GF-D8 (cell line): ENCODE results near the gene MTA2.
A peak's percentile ranks its signal among the peaks of the same experiment; 100 is the strongest.
"Not testable (repeated sequence)": the region's sequence is repeated elsewhere in the genome, so short reads cannot be mapped to it uniquely, and the experiment has no call there.

Experiments used
- DNase-seq: peaks from one replicate; lab custom pipeline; 2025; lab: John Stamatoyannopoulos, UW

The MTA2 gene

DNA sequence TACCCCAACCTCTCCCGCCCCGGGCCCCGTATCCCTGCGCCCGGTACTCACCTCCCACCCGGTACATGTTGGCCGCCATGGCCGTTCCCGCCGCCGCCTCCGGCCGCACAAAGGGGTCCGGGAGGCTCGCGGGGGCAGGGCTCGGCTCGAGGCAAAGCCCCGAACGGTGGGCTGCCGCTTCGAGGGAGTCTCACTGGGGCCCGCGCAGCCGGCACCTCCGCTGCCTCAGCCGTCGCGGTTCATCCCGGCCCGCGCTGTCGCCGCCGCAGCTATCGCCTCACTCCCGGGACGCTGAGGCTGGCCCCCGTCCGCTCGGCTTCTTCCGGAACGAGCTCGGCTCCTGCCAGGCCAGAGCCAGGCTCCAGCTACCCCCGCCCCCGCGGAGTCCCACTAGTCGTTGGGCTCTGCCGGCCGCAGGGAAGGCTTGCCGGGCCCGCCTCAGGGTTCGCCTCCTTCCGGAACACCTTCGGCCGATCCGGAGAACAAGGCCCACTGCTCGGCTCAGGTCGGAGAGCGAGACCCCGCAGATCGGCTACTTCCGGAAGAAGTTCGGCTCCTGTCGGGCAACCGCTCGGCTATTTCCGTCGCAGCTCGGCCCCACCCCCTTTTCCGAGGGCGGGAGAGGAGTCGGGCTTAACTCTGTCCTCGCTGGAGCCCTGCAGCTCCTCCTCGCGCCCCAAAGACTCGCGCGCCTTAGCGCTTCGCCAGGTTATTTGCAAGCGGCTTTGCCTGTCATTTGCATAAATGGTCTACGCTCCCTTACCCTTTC lies at the start of gene MTA2:
Gene MTA2 (minus strand): TSS at position 494 of the 769 bp plus-strand sequence. CDS start 415 bp downstream, at position 79.
- DNase-seq, result peak; percentile 93

DNA sequence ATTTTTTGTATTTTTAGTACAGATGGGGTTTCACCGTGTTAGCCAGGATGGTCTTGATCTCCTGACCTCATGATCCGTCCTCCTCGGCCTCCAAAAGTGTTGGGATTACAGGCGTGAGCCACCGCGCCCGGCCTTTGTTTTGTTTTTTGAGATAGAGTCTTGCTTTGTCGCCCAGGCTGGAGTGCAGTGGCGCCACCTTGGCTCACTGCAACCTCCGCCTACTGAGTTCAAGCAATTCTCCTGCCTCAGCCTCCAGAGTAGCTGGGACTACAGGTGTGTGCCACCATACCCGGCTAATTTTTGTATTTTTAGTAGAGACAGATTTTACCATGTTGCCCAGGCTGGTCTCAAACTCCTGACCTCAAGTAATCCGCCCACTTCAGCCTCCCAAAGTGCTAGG lies 48.6 kb upstream of the MTA2 start:
- not testable (repeated sequence) for DNase-seq

DNA sequence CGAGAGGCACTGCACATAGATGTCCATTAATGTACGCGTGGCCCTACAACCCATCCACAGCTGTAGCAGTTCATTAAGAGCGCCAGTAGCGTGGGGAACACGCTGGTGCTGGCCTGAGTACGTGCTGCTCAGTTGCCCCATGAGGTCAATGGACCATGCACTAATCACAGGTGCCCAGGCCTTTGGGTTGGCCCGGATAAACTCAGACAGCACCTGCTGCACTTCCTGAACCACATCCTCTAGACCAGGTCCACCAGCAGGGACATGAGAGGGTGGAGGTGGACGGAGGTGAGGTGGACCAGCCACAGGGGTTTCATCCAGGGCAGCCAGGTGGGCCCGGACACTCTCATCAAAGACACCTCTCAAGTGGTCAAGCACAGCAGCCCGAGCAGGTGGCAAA lies 47.8 kb upstream of the MTA2 start:
- no peak for DNase-seq

DNA sequence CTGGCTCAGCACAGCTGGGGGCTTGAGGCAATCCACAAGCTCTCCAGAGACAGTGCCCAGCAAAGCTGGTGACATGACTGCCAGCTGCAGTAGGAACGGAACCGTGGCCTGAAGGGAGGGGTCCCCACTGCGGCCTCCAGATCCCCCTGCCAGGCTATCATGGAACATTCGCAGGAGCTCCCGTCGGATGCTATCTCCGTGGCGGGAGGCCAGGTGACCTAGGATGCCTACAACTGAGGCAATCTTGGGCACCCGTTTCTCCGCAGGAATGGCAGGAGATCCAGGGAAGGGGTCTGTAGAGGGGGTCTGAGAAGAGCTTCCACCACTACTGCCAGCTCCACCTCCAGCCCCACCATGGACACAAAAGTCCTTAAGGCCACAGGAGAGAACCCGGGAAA lies 47.3 kb upstream of the MTA2 start:
- DNase-seq, result no peak

DNA sequence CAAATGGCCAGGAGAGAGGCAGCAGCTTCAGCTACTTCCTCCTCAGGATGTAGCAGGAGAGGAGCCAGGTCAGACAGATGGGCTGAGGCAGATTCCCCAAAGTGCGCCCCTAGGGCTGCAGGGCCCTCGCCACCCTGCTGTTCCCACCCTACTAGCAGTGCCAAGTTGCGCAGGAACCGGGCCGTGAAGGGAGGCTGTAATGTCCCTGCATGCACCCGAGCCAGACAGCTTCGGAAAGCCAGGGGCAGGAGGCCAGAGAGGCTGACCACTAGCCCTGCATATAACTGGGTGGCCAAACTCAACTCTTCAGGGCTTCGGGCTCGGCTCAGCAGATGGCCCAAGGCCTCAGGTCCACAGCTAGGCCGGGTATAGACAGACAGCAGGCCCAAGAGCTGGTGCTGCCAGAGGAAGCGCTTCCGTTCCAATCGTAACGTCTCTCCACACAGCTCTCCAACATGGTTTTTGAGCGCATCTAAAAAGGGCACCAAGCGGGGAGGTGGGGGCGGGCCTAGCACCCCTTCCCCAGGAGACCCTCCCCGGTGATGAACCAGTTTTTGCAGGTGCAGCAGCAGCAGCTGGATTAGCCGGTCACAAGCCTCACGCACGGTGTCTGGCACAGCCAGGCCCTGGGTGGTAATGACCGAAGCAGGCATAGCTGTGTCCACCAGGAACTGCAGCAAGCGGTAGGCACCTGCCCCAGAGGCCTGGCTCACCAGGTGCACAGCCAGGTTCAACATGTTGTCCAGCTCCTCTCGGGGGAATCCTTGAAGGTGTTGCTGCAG lies 46.7 kb upstream of the MTA2 start:
- no peak for DNase-seq

DNA sequence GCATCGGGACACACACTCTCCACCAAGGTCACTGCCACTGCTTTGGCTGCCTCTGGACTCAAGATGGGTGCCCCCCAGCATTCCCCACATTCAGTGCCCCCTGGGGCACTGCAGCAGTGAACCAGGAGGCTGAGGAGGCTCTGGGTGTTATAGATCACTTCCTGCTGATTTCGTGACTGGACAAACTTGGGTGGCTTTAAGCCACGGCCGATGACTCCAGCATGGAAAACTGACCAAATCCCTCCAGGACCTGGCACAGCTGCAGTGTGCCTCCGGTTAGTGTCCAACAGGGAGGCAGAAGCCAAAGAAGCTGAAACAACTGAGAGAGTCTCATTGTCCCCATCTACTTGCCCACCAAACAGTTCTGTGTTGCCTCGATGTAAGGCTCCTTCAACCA lies 45.9 kb upstream of the MTA2 start:
- DNase-seq, result no peak

DNA sequence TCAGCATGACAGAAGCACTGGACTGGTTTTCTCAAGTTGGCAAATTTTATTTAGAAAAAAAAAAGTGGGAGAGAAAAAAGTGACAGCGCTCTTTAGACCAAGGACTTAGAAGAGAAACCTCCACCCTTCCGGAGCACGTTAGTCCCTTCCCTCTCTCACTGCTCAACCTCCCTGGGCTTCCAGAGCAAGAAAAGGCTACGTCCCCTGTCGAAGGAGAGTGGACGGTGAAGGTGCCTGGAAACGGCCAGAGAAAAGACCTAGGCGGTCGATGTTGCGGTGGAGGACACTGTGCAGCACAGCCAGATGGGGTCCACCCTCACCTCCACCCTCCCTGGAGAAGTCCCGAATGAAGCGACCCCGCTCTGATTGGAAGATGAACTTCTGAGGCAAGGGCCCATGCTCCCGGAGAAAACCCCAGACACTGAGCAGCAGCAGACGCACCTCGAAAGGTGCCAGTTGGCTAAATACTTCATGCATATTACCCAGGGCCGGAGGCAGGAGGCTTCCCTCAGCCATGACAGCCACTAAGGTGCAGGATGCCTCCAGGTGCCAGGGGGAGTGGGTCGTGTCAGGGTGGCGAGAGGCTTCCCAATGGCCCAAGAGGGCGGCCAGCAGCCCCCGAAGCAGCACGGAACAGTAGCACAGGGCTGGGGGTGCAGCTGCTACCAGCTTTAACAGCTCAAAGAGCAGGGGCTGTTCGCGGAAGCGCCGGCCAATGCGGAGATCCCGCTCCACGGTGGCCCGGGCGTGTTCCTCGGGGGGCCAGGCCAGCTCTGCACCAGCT lies 45.4 kb upstream of the MTA2 start:
- DNase-seq, result no peak

DNA sequence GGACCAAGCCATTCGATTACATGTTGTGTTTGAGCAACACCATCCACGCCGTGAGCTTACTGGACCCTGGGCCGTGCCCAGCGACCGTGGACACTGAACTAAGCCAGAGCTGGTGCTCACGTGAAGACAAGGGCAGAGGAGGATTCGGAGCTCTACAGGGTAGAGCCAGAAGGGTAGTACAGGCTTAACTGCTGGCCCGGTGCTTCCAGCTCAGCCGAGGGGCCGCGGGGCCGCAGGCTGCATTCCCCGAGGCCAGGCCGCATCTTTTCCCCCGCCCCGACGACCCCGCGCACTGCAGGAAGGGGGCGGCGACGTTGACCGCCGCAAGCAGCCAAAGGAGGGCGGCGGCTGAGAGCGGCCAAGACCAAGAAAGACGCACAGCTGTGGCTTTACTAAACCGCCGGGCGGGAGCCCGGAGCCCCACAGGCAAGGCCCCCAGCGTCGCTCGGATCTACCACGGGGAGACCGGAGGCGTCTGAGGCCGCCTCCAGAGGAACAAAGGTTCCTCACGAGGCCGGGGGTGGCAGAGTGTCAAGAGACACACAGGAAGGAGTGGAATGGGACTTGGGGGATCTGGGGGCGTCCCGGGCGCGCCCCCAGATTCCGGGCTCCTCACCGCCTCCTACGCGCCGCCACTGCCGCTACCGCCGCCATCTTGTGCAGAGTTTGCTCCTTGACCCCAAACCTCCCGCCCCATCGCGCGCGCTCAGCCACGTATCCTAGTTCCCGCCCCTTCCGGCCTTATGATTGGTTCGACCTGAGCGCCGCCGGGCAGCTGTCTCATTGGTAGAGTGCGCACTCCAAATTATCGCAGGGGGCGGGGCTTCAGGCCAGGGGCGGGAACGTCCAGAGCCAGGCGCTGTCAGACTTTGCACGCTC lies 44.5 kb upstream of the MTA2 start, which contains the start of gene GANAB:
Gene GANAB (minus strand): TSS at position 668 of the 879 bp plus-strand sequence. CDS start 14 bp downstream, at position 654.
- peak; percentile 87 for DNase-seq

DNA sequence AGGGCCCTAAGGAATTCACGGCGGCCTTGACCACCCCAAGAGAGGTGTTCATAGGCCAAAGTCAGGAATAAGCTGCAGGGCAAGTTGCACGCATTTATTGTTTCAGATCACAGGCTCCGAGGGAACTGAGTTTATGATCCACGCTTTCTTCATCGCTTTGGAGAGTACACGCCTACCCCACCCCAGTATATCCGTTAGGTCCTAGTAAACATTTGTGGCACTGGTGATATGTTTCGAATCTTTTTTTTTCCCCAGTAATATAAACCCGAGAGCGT lies 43.9 kb upstream of the MTA2 start:
- DNase-seq, result no peak

DNA sequence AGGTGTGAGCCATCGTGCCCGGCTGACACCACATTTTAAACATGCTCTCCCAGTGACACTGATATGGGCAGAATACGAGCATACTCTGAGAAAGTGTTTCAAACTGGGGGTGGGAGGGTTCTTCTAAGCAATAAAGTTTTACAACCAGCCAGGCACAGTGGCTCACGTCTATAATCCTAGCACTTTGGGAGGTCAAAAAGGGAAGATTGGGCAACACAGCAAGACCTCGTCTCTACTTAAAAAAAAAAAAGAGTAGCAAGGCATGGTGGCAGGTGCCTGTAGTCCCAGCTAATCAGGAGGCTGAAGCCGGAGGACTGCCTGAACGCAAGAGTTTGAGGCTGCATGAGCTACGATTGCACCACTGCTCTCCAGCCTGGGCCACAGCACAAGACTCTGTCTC lies 42.6 kb upstream of the MTA2 start:
- no peak for DNase-seq

DNA sequence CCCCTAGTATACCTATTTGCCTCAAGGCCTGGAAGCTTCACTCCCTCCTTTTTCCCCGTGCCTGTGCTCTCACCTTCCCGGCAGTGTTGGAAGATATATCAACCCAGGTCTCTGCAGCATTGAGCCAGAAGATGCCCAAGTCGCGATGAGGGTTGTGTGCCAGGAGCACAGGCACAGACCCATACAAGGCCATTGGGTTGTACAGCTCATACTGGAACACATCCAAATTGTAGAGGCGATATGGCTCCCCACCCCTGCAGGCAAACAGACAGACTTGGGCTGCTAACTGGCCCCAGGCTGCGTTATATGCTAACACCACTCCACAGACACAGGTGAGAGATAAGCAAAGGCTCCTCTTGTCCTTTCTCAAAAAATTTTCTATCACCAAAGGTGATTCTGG lies 30.8 kb upstream of the MTA2 start:
- no peak for DNase-seq

DNA sequence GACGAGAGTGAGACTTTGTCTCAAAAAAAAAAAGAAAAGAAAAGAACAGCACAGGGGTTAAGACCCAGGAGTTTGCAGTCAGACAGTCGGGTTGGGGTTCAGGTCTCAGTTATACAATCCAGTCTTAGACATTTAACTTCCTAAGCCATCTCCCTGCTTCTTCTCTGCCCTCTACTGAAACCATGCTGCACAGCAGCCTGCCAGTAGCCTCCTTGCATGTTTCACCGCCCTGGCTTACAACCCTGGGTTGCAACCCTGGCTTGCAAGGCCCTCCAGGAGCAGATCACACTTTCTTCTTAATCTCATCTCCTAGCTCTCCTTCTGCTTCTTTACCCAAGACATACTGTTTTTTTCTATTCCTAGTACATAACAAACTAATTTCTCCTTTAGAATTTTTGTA lies 26.0 kb upstream of the MTA2 start:
- no peak for DNase-seq

DNA sequence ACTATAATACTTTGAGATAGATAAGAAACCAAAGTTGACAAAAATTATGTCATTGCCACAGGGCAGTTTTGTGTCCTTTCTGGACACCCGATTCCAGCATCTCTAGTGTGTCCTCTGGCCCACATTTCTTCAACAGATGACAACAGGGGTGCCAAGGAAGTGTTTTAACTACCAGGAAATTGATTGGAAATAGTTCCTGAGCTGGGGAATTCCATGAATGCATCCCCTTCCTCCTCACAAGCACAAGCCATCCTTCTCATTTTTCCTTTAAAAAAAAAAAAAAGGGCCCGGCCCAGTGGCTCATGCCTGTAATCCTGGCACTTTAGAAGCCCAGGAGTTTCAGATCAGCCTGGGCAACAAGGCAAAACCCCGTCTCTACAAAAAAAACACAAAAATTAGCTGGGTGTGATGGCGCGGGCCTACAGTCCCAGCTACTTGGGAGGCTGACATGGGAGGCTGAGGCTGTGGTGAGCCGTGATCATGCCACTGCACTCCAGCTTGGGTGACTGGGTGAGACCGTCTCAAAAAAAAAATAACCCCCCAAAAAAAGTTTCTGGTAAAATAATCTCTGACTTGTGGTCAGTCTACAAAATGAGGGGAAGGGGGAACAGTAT lies 20.9 kb upstream of the MTA2 start:
- DNase-seq, result no peak

DNA sequence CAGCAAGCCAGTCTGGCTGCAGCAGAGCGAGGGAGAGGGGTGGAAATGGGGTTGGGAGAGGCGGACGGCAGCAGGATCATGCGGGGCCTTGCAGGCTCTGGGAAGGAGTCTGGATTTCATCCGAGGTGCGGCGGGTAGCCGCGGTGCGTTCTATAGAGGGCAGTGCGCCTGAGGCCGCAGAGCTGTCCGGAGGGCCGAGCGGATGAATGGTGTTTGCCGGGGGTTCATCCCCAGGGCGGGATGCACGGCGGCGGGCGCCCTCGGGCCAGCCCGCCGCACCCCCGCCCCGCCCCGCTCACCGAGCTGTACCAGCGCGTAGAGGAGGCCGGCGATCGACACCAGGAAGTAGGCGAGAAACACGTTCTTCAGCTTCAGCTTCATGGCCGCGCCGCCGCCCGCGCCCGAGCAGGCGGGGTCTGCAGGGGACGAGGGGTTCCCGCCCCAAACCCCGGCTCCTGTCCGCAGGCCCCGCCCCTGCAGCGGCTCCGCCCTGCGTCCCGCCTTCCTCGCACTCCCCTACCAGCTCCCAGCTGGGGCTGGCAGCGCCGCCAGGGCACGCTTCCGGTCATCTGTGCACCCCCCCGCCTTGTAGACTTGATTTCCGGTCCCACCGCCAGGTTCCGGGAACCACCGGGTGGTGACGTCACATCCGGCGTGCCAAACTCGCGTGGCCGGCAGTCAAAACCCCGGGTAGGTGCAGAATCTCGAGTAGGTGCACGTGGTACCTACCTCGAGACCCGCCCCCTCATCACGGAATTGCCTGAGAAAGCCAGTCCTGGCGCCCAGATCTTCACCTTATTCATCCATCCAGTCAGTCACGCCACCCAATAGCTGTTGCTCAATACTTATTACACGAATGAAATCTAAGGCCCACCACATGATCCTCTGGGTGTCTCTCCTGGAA lies 20.2 kb upstream of the MTA2 start, which contains the start of gene B3GAT3:
Gene B3GAT3 (minus strand): TSS at position 420 of the 904 bp plus-strand sequence. CDS start 39 bp downstream, at position 381.
- DNase-seq, result peak; percentile 84

DNA sequence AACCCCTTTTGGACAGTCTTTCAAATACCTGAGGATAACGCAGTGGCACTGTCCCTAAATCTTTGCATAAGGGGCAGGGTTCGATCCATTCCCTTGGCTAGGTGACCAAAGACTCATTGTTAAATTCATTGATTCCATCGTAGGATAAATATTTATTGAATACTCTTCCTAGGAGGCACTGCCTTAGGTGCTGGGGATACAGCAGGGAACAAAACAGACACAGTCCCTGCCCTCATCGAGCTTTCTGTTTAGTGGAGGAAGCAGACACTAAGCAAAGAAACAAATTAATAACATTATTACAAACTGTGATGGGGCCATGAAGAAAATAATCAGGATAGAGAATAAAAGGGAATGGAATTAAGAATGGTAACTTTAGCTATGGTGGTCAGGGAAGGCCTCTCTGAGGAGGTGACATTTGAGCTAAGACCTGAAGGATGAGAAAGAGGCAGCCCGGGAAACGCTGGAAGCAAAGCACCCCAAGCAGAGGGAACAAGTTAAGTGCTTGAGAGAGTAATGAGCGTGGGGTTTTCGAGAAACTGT lies 19.4 kb upstream of the MTA2 start:
- no peak for DNase-seq

DNA sequence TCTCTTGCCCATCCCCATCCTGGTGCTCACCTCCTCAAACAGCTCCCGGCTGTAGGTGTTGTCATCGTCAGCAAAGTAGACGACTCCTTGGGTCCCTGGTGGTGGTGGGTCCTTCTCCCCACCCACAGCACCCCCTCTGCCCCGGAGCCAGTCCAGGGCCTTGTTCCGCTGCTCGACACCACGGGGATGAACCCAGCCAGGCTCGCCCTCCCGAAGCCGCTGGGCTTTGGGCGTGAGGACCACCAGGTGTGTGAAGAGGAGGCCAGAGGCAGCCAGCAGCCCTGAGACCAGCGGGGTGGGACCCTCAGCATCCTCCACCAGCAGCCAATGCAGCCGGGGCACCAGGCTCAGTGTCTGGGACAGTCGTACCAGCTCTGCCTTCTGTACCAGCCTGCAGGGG lies 15.3 kb upstream of the MTA2 start:
- DNase-seq, result not testable (repeated sequence)

DNA sequence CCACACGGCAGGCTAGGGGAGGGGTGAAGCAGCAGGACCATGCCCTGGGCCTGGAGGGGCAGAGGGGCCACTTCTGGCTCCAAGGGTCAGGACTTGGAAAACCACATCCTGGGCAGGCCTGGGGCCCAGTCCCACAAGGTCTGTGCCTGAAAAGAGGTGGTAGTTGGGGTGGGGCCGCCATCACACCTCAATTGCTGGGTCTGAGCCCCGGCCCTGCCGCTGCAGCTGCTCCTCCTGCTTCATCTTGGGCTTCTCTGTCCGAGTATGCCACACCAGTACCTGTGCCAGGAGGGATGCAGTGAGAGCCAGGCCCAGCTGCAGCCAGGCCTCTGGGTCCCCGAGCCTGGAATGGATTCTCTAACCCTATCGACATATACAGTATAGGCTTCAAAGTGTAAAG lies 13.9 kb upstream of the MTA2 start:
- no peak for DNase-seq

DNA sequence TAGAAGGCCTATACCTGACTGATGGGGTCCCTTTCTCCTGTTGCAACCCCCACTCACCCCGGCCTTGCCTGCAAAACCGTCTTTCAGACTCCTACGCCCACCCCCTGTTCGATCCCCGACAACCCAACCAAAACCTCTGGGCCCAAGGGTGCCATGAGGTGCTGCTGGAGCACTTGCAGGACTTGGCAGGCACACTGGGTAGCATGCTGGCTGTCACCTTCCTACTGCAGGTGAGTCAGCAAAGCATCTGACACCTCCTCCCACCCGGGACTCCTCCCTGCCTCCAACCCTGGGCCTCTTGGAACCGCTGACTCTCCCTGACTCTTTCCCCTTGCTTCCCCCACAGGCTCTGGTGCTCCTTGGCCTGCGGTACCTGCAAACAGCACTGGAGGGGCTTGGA lies 12.6 kb upstream of the MTA2 start:
- no peak for DNase-seq

DNA sequence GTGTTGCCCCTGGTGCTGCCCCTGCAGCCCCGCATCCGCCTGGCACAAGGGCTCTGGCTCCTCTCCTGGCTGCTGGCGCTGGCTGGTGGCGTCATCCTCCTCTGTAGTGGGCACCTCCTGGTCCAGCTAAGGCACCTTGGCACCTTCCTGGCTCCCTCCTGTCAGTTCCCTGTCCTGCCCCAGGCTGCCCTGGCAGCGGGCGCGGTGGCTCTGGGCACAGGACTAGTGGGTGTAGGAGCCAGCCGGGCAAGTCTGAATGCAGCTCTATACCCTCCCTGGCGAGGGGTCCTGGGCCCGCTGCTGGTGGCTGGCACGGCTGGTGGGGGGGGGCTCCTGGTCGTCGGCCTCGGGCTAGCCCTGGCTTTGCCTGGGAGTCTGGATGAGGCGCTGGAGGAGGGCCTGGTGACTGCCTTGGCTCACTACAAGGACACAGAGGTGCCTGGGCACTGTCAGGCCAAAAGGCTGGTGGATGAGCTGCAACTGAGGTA lies 11.7 kb upstream of the MTA2 start:
- no peak for DNase-seq
